WTC11 (cell line): ENCODE data around the gene RNF19B. TPM values are rescaled to one million over a fixed set of nuclear protein-coding genes. Genes with fewer than 3 reads are reported as not detected.

Experiments used
- ATAC-seq: fragments of 200-7000 bp; cut with Tn5 transposase; 2 replicates; pipeline ENCODE4 v1.10.0; 2021; ENCODE audit warnings: mild to moderate bottlenecking, moderate library complexity
- CTCF ChIA-PET: fragments of 300-600 bp; sonication (Branson Sonifier 250); formaldehyde crosslinking; loops from one replicate; lab custom pipeline; 2021; ENCODE audit warnings: antibody characterized with exemption; lab: Charles Lee
- POLR2A ChIA-PET: fragments of 350-600 bp; sonication (Branson Sonifier 250); formaldehyde crosslinking; loops from one replicate; lab custom pipeline; 2021; ENCODE audit warnings: antibody characterized with exemption; lab: Charles Lee
- DNase-seq: peaks from one replicate; pipeline ENCODE4 v3.0.0; 2021; ENCODE audit warnings: low spot score
- H3K27ac Mint-ChIP-seq: 2 replicates; pipeline ENCODE4 v1.8.0; 2021; ENCODE audit warnings: mixed read lengths
- H3K27me3 Mint-ChIP-seq: 2 replicates; pipeline ENCODE4 v1.8.0; 2021; ENCODE audit warnings: low read depth, mild to moderate bottlenecking, moderate library complexity, mixed read lengths
- H3K36me3 Mint-ChIP-seq: 2 replicates; pipeline ENCODE4 v1.8.0; 2021; ENCODE audit warnings: mixed read lengths
- H3K4me1 Mint-ChIP-seq: 2 replicates; pipeline ENCODE4 v1.8.0; 2022; ENCODE audit warnings: mixed read lengths
- H3K4me3 Mint-ChIP-seq: 2 replicates; pipeline ENCODE4 v1.8.0; 2021; ENCODE audit warnings: mild to moderate bottlenecking, moderate library complexity, mixed read lengths
- H3K9me3 Mint-ChIP-seq: 2 replicates; pipeline ENCODE4 v1.8.0; 2021; ENCODE audit warnings: mixed read lengths
- AR ChIP-seq: fragments of 250-450 bp; sonication (Bioruptor Pico); IDR thresholded peaks from 2 replicates; pipeline ENCODE4 v1.9.0; 2021; ENCODE audit warnings: mild to moderate bottlenecking
- ATF1 ChIP-seq: sonication (generic); formaldehyde crosslinking; IDR thresholded peaks from 2 replicates; pipeline ENCODE4 v1.8.1; 2023; ENCODE audit warnings: mild to moderate bottlenecking, moderate library complexity, missing genetic modification reagents
- ATF6 ChIP-seq: sonication (generic); formaldehyde crosslinking; IDR thresholded peaks from 2 replicates; pipeline ENCODE4 v1.8.1; 2023; ENCODE audit warnings: mild to moderate bottlenecking, missing genetic modification reagents
- CREM ChIP-seq: sonication (generic); formaldehyde crosslinking; IDR thresholded peaks from 2 replicates; pipeline ENCODE4 v1.8.1; 2022; ENCODE audit warnings: mild to moderate bottlenecking, missing genetic modification reagents, moderate library complexity
- CTCF ChIP-seq: fragments of 200-600 bp; IDR thresholded peaks from 2 replicates; pipeline ENCODE4 v1.8.0; 2022; ENCODE audit warnings: antibody characterized with exemption
- E2F4 ChIP-seq: sonication (generic); formaldehyde crosslinking; IDR thresholded peaks from 2 replicates; pipeline ENCODE4 v1.8.1; 2022; ENCODE audit warnings: low read depth, mild to moderate bottlenecking, moderate library complexity, missing genetic modification reagents, borderline replicate concordance
- GTF2I ChIP-seq: fragments of 250-450 bp; sonication (Bioruptor Pico); conservative IDR thresholded peaks from 2 replicates; pipeline ENCODE4 v1.4.0; 2021; ENCODE audit warnings: mild to moderate bottlenecking
- IRF1 ChIP-seq: sonication (generic); formaldehyde crosslinking; IDR thresholded peaks from 2 replicates; pipeline ENCODE4 v1.8.0; 2023; ENCODE audit warnings: missing genetic modification reagents
- JAZF1 ChIP-seq: fragments of 250-450 bp; sonication (Bioruptor Pico); IDR thresholded peaks from 2 replicates; pipeline ENCODE4 v1.9.0; 2021; ENCODE audit warnings: moderate library complexity, mild to moderate bottlenecking, inconsistent platforms
- STAT6 ChIP-seq: sonication (generic); formaldehyde crosslinking; conservative IDR thresholded peaks from 2 replicates; pipeline ENCODE4 v1.8.1; 2023; ENCODE audit warnings: mild to moderate bottlenecking, low read depth, missing genetic modification reagents, moderate library complexity
- ZNF121 ChIP-seq: sonication (generic); formaldehyde crosslinking; IDR thresholded peaks from 2 replicates; pipeline ENCODE4 v1.8.0; 2023; ENCODE audit warnings: missing genetic modification reagents
- ZNF423 ChIP-seq: fragments of 250-450 bp; sonication (Bioruptor Pico); IDR thresholded peaks from 2 replicates; pipeline ENCODE4 v2.1.2; 2022; ENCODE audit warnings: mild to moderate bottlenecking, moderate library complexity
- ZNF425 ChIP-seq: fragments of 250-450 bp; sonication (Bioruptor Pico); conservative IDR thresholded peaks from 2 replicates; pipeline ENCODE4 v1.9.0; 2021; ENCODE audit warnings: mild to moderate bottlenecking
- ZSCAN18 ChIP-seq: fragments of 250-450 bp; sonication (Bioruptor Pico); IDR thresholded peaks from 2 replicates; pipeline ENCODE4 v2.1.2; 2022; ENCODE audit warnings: mild to moderate bottlenecking, moderate library complexity
- total RNA-seq: library from RNA; stranded (reverse); gene quantifications from 3 replicates; pipeline ENCODE4 v1.2.3, GENCODE V29; 2021

The RNF19B gene
- total RNA-seq, 1 experiment from 2014 or later: 21.9 TPM

GRCh38 chr1:32939655-32940371 lies 24.8 kb downstream of the RNF19B start (continued):
- TF ChIP-seq ZSCAN18: no peak
- no peak for TF ChIP-seq GTF2I
- no peak for TF ChIP-seq AR (CRISPR knock-in tag)
- no peak for TF ChIP-seq ATF1

- ATAC-seq (no peak), DNase-seq (no peak)
- H3K9me3 Mint-ChIP-seq: no peaks in the 10 kb centered on the region
- peaks cover 13% of the 10 kb centered on the region for H3K36me3 Mint-ChIP-seq
- peaks cover 7% of the 10 kb centered on the region for H3K4me1 Mint-ChIP-seq
- peak overlapping the region; percentile 63; the same call in 1 of the 2 replicates for H3K27ac Mint-ChIP-seq
- no peak overlapping the region for H3K4me3 Mint-ChIP-seq
- CTCF ChIA-PET: interaction anchor here (0.6 to 1.1 kb wide), 3 partner anchors 88 to 149 kb away, joined by 3 to 5 read pairs (median 4); no protein-coding TSS in a partner anchor
- no peaks in the 10 kb centered on the region for H3K27me3 Mint-ChIP-seq
- POLR2A ChIA-PET: no interaction called here
- no peak for TF ChIP-seq ZNF425
- TF ChIP-seq ATF6 (CRISPR knock-in tag): no peak
- no peak for TF ChIP-seq IRF1 (CRISPR knock-in tag)
- TF ChIP-seq E2F4 (CRISPR knock-in tag): no peak
- no peak for TF ChIP-seq ZNF121 (CRISPR knock-in tag)
- no peak for TF ChIP-seq CREM (CRISPR knock-in tag)
- TF ChIP-seq STAT6 (CRISPR knock-in tag): no peak
- no peak for TF ChIP-seq ZNF423
- no peak for TF ChIP-seq CTCF
- TF ChIP-seq JAZF1 (CRISPR knock-in tag): no peak
Observed at GRCh38 chr1:32937061-32937460, 27.5 kb downstream of the RNF19B start.
